Panc1 (cell line): Measurements from ENCODE around the gene MIOS. TPM values are rescaled to one million over a fixed set of nuclear protein-coding genes. Genes with fewer than 3 reads are reported as not detected.

Experiments
- ATAC-seq: fragments of 200-7000 bp; cut with Tn5 transposase; 2 replicates; pipeline ENCODE4 v1.9.1; 2020; ENCODE audit warnings: mild to moderate bottlenecking, moderate library complexity
- BruUV-seq: library from RNA; stranded (reverse); fragments of 400-500 nt; replicated peaks from 2 replicates; lab custom pipeline; 2021; lab: Mats Ljungman, UMichigan
- CTCF ChIA-PET: fragments of 300-600 bp; sonication (Branson Sonifier 250); formaldehyde crosslinking; loops from one replicate; lab custom pipeline; 2022; ENCODE audit warnings: antibody characterized with exemption; lab: Charles Lee
- POLR2A ChIA-PET: fragments of 300-600 bp; sonication (Branson Sonifier 250); formaldehyde crosslinking; loops from one replicate; lab custom pipeline; 2022; ENCODE audit warnings: antibody characterized with exemption; lab: Charles Lee
- DNase-seq: peaks from one replicate; pipeline ENCODE4 v3.0.0-alpha.2; 2010; ENCODE audit warnings: low read depth, low spot score
- H3K27ac ChIP-seq: 2 replicates; pipeline ENCODE4 v1.5.1; 2011; ENCODE audit warnings: mild to moderate bottlenecking, low read length, inconsistent platforms
- H3K27me3 ChIP-seq: fragments of 200-500 bp; sonication (Bioruptor generic); 2 replicates; pipeline ENCODE4 v1.6.0; 2014; ENCODE audit warnings: low read length, inconsistent platforms; ENCODE audit not compliant: control insufficient read depth, insufficient read depth
- H3K36me3 ChIP-seq: fragments of 200-500 bp; sonication (Bioruptor generic); 2 replicates; pipeline ENCODE4 v1.5.1; 2014; ENCODE audit warnings: inconsistent platforms, mild to moderate bottlenecking, low read length, moderate library complexity; ENCODE audit not compliant: control insufficient read depth, insufficient read depth
- H3K4me1 ChIP-seq: 2 replicates; pipeline ENCODE4 v1.5.1; 2011; ENCODE audit warnings: inconsistent platforms, mild to moderate bottlenecking, low read length, moderate library complexity; ENCODE audit not compliant: control insufficient read depth, insufficient read depth
- H3K4me3 ChIP-seq, 2 experiments: 2 replicates each; pipeline ENCODE4 v1.5.1; 2011 to 2012; ENCODE audit warnings: low read depth in 2 of 2, low read length in 2 of 2, mild to moderate bottlenecking in 2 of 2, inconsistent platforms in 1 of 2, moderate library complexity in 1 of 2
- H3K9me3 ChIP-seq: fragments of 200-500 bp; sonication (Bioruptor generic); 2 replicates; pipeline ENCODE4 v1.5.1; 2014; ENCODE audit warnings: low read depth, mild to moderate bottlenecking, inconsistent platforms, low read length, moderate library complexity; ENCODE audit not compliant: control insufficient read depth, insufficient read depth
- POLR2AphosphoS5 ChIP-seq: IDR thresholded peaks from 2 replicates; pipeline ENCODE4 v1.6.1; 2012; ENCODE audit warnings: mild to moderate bottlenecking, low read depth, low read length, moderate library complexity
- SIN3A ChIP-seq: IDR thresholded peaks from 2 replicates; pipeline ENCODE4 v1.6.1; 2012; ENCODE audit warnings: low read depth, mild to moderate bottlenecking, low read length, moderate library complexity, borderline replicate concordance; ENCODE audit not compliant: insufficient read depth
- TCF7L2 ChIP-seq: IDR thresholded peaks from 2 replicates; pipeline ENCODE4 v1.6.1; 2011; ENCODE audit warnings: mild to moderate bottlenecking, low read depth, low read length, inconsistent platforms
- in situ Hi-C: cut with HindIII; loops from 2 replicates; pipeline ENCODE4 v1.10.0; 2016; ENCODE audit warnings: low sequenced_read_pairs, low pct_unique_long_range_greater_than_20kb
- intact Hi-C: fragments of 100-400 bp; cut with micrococcal nuclease; formaldehyde crosslinking; loops from one replicate; pipeline ENCODE4 v1.10.0; 2022; ENCODE audit not compliant: unreplicated experiment
- total RNA-seq: library from RNA; stranded (reverse); gene quantifications from one replicate; pipeline ENCODE4 v1.2.1, GENCODE V29; 2021; ENCODE audit not compliant: unreplicated experiment
- TF ChIP-seq, protein P1 (sequence below): fragments of 450-650 bp; IDR thresholded peaks from 2 replicates; pipeline ENCODE4 v1.5.1; 2017; ENCODE audit warnings: mild to moderate bottlenecking
- TF ChIP-seq, protein P2 (sequence below), 2 experiments: IDR thresholded peaks; 2 replicates each; pipeline ENCODE4 v1.6.1; 2011 to 2012; ENCODE audit warnings: low read depth in 2 of 2, control low read depth in 1 of 2, low read length in 1 of 2, mild to moderate bottlenecking in 1 of 2, moderate library complexity in 1 of 2; ENCODE audit not compliant: insufficient read depth in 1 of 2

Gene MIOS
- total RNA-seq, 1 experiment from 2014 or later = 40.8 TPM

DNA sequence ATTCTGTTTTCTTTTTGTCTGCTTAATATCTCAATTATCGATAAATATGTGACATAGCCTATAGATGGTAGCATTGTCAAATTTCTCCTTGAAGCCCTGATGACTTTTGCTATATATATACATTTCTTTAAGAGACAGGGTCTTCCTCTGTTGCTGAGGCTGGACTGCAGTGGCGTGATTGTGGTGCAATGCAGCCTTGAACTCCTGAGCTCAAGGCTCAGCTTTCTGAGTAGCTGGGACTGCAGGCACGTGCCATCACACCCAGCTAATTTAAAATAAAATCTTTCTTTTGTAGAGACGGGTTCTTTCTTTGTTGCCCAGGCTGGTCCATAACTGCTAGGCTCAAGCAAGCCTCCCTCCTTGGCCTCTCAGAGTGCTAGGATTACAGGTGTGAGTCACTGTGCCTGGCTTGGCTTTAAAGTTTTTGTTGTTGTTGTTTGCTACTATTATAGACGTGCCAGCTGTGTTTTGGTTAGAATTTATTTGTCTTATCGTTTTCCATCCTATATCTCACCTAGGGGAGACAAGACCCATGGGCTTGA is 80.9 kb downstream of the MIOS start:
- in situ Hi-C loops = no loop called here
- CTCF ChIA-PET = no interaction called here

DNA sequence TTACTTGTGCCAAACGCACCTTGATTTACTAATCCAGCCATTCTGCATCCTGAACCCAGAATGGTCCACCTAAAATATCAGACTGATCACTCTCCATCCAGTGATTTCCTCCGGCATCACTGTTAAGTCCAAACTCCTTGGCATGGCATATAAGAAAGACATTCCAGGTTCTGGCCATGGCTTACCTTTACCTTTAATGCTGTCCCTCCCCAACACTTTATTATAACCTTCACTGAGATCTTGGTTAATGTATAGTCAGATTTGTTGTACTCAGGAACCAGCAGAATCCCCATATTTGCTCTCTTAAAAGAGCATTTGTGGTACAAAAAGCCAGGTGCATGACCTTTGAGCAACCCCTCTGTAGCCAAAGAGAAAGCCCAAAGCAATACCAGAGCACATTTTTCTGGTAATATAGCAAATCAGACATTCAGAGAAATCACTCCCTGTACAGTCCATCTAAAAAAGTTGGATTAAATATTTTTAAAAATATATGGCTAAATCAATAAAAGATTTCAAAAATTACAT is 84.1 kb downstream of the MIOS start:
- ChIA-PET CTCF (no interaction called here), POLR2A (no interaction called here)
- peak overlapping the region; percentile 54; the same call in 1 of the 2 replicates for H3K27ac ChIP-seq
- TF ChIP-seq, protein P1, sequence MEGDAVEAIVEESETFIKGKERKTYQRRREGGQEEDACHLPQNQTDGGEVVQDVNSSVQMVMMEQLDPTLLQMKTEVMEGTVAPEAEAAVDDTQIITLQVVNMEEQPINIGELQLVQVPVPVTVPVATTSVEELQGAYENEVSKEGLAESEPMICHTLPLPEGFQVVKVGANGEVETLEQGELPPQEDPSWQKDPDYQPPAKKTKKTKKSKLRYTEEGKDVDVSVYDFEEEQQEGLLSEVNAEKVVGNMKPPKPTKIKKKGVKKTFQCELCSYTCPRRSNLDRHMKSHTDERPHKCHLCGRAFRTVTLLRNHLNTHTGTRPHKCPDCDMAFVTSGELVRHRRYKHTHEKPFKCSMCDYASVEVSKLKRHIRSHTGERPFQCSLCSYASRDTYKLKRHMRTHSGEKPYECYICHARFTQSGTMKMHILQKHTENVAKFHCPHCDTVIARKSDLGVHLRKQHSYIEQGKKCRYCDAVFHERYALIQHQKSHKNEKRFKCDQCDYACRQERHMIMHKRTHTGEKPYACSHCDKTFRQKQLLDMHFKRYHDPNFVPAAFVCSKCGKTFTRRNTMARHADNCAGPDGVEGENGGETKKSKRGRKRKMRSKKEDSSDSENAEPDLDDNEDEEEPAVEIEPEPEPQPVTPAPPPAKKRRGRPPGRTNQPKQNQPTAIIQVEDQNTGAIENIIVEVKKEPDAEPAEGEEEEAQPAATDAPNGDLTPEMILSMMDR = no peak
- TF ChIP-seq SIN3A (no peak), POLR2AphosphoS5 (no peak), TCF7L2 (no peak)
- TF ChIP-seq, protein P2, sequence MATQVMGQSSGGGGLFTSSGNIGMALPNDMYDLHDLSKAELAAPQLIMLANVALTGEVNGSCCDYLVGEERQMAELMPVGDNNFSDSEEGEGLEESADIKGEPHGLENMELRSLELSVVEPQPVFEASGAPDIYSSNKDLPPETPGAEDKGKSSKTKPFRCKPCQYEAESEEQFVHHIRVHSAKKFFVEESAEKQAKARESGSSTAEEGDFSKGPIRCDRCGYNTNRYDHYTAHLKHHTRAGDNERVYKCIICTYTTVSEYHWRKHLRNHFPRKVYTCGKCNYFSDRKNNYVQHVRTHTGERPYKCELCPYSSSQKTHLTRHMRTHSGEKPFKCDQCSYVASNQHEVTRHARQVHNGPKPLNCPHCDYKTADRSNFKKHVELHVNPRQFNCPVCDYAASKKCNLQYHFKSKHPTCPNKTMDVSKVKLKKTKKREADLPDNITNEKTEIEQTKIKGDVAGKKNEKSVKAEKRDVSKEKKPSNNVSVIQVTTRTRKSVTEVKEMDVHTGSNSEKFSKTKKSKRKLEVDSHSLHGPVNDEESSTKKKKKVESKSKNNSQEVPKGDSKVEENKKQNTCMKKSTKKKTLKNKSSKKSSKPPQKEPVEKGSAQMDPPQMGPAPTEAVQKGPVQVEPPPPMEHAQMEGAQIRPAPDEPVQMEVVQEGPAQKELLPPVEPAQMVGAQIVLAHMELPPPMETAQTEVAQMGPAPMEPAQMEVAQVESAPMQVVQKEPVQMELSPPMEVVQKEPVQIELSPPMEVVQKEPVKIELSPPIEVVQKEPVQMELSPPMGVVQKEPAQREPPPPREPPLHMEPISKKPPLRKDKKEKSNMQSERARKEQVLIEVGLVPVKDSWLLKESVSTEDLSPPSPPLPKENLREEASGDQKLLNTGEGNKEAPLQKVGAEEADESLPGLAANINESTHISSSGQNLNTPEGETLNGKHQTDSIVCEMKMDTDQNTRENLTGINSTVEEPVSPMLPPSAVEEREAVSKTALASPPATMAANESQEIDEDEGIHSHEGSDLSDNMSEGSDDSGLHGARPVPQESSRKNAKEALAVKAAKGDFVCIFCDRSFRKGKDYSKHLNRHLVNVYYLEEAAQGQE (IDR thresholded peaks at IDR 0.05; ENCODE audit: insufficient read depth in 1 of 2, low read depth in 2 of 2, low read length in 1 of 2) = no peak
- ATAC-seq = no peak
- no peaks in the 10 kb centered on the region for H3K9me3 ChIP-seq
- H3K36me3 ChIP-seq = no peaks in the 10 kb centered on the region
- in situ Hi-C loops (no loop called here), intact Hi-C loops (no loop called here)
- H3K27me3 ChIP-seq = no peaks in the 10 kb centered on the region
- H3K4me1 ChIP-seq = peaks cover 27% of the 10 kb centered on the region
- no peak for DNase-seq
- no peak overlapping the region for H3K4me3 ChIP-seq
- no TSS peak for BruUV-seq

More for the DNA sequence above, 80.9 kb downstream of the MIOS start:
- DNase-seq = no peak
- Histone ChIP-seq H3K36me3 (no peaks in the 10 kb centered on the region), H3K27ac (no peak overlapping the region; the same call in 1 of the 2 replicates), H3K4me3 (no peak overlapping the region), H3K4me1 (peaks cover 23% of the 10 kb centered on the region), H3K9me3 (no peaks in the 10 kb centered on the region), H3K27me3 (no peaks in the 10 kb centered on the region)
- TF ChIP-seq, protein P2 (IDR thresholded peaks at IDR 0.05; ENCODE audit: insufficient read depth in 1 of 2, low read depth in 2 of 2, low read length in 1 of 2) = no peak
- TF ChIP-seq SIN3A (no peak), TCF7L2 (no peak), POLR2AphosphoS5 (no peak)
- TF ChIP-seq, protein P1 = no peak
- POLR2A ChIA-PET = no interaction called here
- no TSS peak for BruUV-seq
- intact Hi-C loops = no loop called here
- ATAC-seq = no peak
